ENCODE results near the gene YIPF1.

- TF ChIP-seq CTCF (IDR thresholded peaks at IDR 0.05; ENCODE audit: insufficient read depth, low read length) (no peak), POLR2AphosphoS5 (IDR thresholded peaks at IDR 0.05; ENCODE audit: low read depth) (no peak)
Observed at GRCh38 chr1:53821380-53821779, 68.2 kb downstream of the YIPF1 start.

All from HL-60 (cell line).